Measurements from ENCODE around the gene NFATC2.

Gene NFATC2

DNA sequence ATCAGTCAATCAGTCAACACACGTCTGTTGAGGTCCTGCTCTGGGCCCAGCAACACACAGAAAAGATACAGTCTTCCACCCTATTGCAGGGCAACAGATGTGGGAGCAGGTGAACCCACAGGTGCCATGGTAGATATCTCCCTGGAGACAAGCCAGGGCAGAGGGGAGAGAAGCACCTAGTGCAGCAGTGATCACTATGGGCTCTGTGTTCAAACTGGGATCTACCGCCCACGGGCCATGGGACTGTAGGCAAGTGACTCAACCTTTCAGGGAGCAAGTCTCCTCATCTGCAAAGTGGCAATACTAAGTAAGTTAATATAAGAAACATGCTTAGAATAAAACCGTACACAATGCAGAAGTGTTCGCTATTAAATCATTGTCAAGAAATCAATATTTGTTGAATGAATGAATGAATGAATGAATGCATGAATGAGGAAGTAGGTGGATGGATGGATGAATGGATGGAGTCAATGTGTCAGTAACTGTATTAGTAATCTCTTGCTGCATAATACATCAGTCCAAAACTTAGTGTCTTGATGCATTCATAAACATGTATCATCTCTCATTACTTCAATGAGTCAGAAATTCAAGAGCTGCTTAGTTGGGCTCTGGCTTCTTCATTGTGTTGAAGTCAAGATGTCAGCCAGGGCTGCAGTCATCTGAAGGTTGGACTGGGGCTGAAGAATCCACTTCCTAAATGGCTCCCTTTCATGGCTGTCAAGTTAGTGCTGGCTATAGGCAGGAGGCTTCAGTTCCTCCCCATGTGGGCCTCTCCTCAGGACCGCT is 31.9 kb upstream of the NFATC2 start:
- no peak overlapping the region for H3K9ac ChIP-seq (ENCODE audit: low read length)
- H3K4me3 ChIP-seq (ENCODE audit: low read depth, low read length, poor library complexity, severe bottlenecking) = no peak overlapping the region
- H3K36me3 ChIP-seq (ENCODE audit: insufficient read depth, low read length) = no peaks in the 10 kb centered on the region; the same call in 1 of the 2 replicates
- H3K27ac ChIP-seq (ENCODE audit: low read depth, low read length, poor library complexity, severe bottlenecking) = no peak overlapping the region
- H3K9me3 ChIP-seq (ENCODE audit: low read length) = no peaks in the 10 kb centered on the region
- no peaks in the 10 kb centered on the region for H3F3A ChIP-seq (ENCODE audit: insufficient read depth, low read length)
- no peak for TF ChIP-seq EZH2 (IDR thresholded peaks at IDR 0.05; ENCODE audit: borderline replicate concordance, low read length)
- TF ChIP-seq, protein P1, sequence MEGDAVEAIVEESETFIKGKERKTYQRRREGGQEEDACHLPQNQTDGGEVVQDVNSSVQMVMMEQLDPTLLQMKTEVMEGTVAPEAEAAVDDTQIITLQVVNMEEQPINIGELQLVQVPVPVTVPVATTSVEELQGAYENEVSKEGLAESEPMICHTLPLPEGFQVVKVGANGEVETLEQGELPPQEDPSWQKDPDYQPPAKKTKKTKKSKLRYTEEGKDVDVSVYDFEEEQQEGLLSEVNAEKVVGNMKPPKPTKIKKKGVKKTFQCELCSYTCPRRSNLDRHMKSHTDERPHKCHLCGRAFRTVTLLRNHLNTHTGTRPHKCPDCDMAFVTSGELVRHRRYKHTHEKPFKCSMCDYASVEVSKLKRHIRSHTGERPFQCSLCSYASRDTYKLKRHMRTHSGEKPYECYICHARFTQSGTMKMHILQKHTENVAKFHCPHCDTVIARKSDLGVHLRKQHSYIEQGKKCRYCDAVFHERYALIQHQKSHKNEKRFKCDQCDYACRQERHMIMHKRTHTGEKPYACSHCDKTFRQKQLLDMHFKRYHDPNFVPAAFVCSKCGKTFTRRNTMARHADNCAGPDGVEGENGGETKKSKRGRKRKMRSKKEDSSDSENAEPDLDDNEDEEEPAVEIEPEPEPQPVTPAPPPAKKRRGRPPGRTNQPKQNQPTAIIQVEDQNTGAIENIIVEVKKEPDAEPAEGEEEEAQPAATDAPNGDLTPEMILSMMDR (IDR thresholded peaks at IDR 0.05; ENCODE audit: low read length) = no peak
- H3K4me2 ChIP-seq (ENCODE audit: low read length) = no peak overlapping the region
- no peak overlapping the region for H2AFZ ChIP-seq (ENCODE audit: low read length)
- no peaks in the 10 kb centered on the region for H3K79me2 ChIP-seq (ENCODE audit: insufficient read depth, low read length)
- H3K9me2 ChIP-seq (ENCODE audit: low read depth, low read length) = no peaks in the 10 kb centered on the region
- peaks cover 15% of the 10 kb centered on the region; the same call in 1 of the 2 replicates for H3K27me3 ChIP-seq (ENCODE audit: insufficient read depth, low read length)
- no peaks in the 10 kb centered on the region for H4K20me1 ChIP-seq (ENCODE audit: insufficient read depth, low read length)
- no peaks in the 10 kb centered on the region for H3K4me1 ChIP-seq (ENCODE audit: insufficient read depth, low read length, severe bottlenecking)

- TF ChIP-seq, protein P1 (IDR thresholded peaks at IDR 0.05; ENCODE audit: low read length) = no peak
- no peak for TF ChIP-seq EZH2 (IDR thresholded peaks at IDR 0.05; ENCODE audit: borderline replicate concordance, low read length)
- H3K9ac ChIP-seq (ENCODE audit: low read length) = no peak overlapping the region
- H3K4me3 ChIP-seq (ENCODE audit: low read depth, low read length, poor library complexity, severe bottlenecking) = no peak overlapping the region
- peaks cover 22% of the 10 kb centered on the region; the same call in 1 of the 2 replicates for H3K27me3 ChIP-seq (ENCODE audit: insufficient read depth, low read length)
- H4K20me1 ChIP-seq (ENCODE audit: insufficient read depth, low read length) = no peaks in the 10 kb centered on the region
- H3K79me2 ChIP-seq (ENCODE audit: insufficient read depth, low read length) = no peaks in the 10 kb centered on the region
- H3K36me3 ChIP-seq (ENCODE audit: insufficient read depth, low read length) = no peaks in the 10 kb centered on the region; the same call in 1 of the 2 replicates
- no peaks in the 10 kb centered on the region for H3K4me1 ChIP-seq (ENCODE audit: insufficient read depth, low read length, severe bottlenecking)
- no peaks in the 10 kb centered on the region for H3F3A ChIP-seq (ENCODE audit: insufficient read depth, low read length)
- H3K9me2 ChIP-seq (ENCODE audit: low read depth, low read length) = no peaks in the 10 kb centered on the region
- H3K9me3 ChIP-seq (ENCODE audit: low read length) = no peaks in the 10 kb centered on the region
- no peak overlapping the region for H3K4me2 ChIP-seq (ENCODE audit: low read length)
- no peak overlapping the region for H3K27ac ChIP-seq (ENCODE audit: low read depth, low read length, poor library complexity, severe bottlenecking)
- H2AFZ ChIP-seq (ENCODE audit: low read length) = no peak overlapping the region
Measured at GRCh38 chr20:51573576-51574243, 31.2 kb upstream of the NFATC2 start.

DNA sequence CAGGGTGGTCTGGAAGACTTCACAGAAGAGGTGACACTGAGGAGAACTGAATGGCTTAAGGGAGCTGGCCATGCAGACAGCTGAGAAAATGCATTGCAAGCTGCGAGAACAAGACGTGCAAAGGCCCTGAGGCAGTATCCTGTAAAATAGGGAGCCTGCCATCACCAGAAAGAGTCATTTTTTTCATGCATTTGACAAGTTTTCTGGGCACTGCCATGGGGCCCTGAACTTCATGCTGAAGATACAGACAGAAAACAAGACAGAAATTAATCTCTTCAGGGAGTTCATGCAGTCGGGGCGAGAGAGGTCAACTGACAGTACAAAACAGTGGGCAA is 28.9 kb upstream of the NFATC2 start:
- Histone ChIP-seq H3K9ac (ENCODE audit: low read length) (no peak overlapping the region), H3K4me2 (ENCODE audit: low read length) (no peak overlapping the region), H3K27ac (ENCODE audit: low read depth, low read length, poor library complexity, severe bottlenecking) (no peak overlapping the region), H3K9me3 (ENCODE audit: low read length) (no peaks in the 10 kb centered on the region), H2AFZ (ENCODE audit: low read length) (no peak overlapping the region), H3K9me2 (ENCODE audit: low read depth, low read length) (no peaks in the 10 kb centered on the region), H3K4me1 (ENCODE audit: insufficient read depth, low read length, severe bottlenecking) (no peaks in the 10 kb centered on the region), H3K4me3 (ENCODE audit: low read depth, low read length, poor library complexity, severe bottlenecking) (no peak overlapping the region), H3K27me3 (ENCODE audit: insufficient read depth, low read length) (peaks cover 26% of the 10 kb centered on the region; the same call in 1 of the 2 replicates), H4K20me1 (ENCODE audit: insufficient read depth, low read length) (no peaks in the 10 kb centered on the region), H3K36me3 (ENCODE audit: insufficient read depth, low read length) (no peaks in the 10 kb centered on the region; the same call in 1 of the 2 replicates), H3F3A (ENCODE audit: insufficient read depth, low read length) (no peaks in the 10 kb centered on the region), H3K79me2 (ENCODE audit: insufficient read depth, low read length) (no peaks in the 10 kb centered on the region)
- TF ChIP-seq EZH2 (IDR thresholded peaks at IDR 0.05; ENCODE audit: borderline replicate concordance, low read length) = no peak
- TF ChIP-seq, protein P1 (IDR thresholded peaks at IDR 0.05; ENCODE audit: low read length) = no peak
